PC-3 (cell line): ENCODE results near the gene GLI3.

Experiments used
- CTCF ChIP-seq: fragments of 300-600 bp; sonication (generic); conservative IDR thresholded peaks from 2 replicates; pipeline ENCODE4 v1.5.1; 2017; ENCODE audit warnings: antibody characterized with exemption, low read depth, mild to moderate bottlenecking, low read length
- EZH2 ChIP-seq: fragments of 300-600 bp; sonication (generic); IDR thresholded peaks from one replicate; pipeline ENCODE4 v1.6.1; 2017; ENCODE audit warnings: antibody characterized with exemption, mild to moderate bottlenecking, low read length; ENCODE audit not compliant: unreplicated experiment
- EZH2phosphoT487 ChIP-seq: fragments of 300-600 bp; sonication (generic); IDR thresholded peaks from 2 replicates; pipeline ENCODE4 v1.6.1; 2018; ENCODE audit warnings: mild to moderate bottlenecking, antibody characterized with exemption, low read length, borderline replicate concordance

DNA sequence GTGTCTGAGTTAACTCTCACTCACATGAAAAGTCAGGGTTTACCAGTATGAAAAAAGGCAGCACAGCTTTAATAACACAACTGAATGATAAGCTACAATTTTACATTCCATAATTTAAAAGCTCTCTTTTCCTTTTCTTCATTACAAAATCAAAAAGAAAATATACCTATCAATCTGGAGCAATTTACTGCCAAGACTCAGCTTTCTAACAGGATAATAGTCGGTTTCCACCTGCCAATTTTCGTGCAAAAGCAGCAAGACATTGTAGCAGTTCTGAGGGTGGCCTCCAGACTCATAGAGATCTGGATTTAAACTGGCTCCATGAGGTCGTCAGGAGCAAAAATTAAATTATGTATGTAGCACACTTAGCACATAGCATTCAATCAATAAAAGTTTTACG lies 191.0 kb downstream of the GLI3 start:
- no peak for TF ChIP-seq EZH2
- no peak for TF ChIP-seq CTCF
- no peak for TF ChIP-seq EZH2phosphoT487
